ENCODE results near the gene CD83.
"Not testable (repeated sequence)": the region's sequence is repeated elsewhere in the genome, so short reads cannot be mapped to it uniquely, and the experiment has no call there.

Gene CD83, protein sequence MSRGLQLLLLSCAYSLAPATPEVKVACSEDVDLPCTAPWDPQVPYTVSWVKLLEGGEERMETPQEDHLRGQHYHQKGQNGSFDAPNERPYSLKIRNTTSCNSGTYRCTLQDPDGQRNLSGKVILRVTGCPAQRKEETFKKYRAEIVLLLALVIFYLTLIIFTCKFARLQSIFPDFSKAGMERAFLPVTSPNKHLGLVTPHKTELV

DNA sequence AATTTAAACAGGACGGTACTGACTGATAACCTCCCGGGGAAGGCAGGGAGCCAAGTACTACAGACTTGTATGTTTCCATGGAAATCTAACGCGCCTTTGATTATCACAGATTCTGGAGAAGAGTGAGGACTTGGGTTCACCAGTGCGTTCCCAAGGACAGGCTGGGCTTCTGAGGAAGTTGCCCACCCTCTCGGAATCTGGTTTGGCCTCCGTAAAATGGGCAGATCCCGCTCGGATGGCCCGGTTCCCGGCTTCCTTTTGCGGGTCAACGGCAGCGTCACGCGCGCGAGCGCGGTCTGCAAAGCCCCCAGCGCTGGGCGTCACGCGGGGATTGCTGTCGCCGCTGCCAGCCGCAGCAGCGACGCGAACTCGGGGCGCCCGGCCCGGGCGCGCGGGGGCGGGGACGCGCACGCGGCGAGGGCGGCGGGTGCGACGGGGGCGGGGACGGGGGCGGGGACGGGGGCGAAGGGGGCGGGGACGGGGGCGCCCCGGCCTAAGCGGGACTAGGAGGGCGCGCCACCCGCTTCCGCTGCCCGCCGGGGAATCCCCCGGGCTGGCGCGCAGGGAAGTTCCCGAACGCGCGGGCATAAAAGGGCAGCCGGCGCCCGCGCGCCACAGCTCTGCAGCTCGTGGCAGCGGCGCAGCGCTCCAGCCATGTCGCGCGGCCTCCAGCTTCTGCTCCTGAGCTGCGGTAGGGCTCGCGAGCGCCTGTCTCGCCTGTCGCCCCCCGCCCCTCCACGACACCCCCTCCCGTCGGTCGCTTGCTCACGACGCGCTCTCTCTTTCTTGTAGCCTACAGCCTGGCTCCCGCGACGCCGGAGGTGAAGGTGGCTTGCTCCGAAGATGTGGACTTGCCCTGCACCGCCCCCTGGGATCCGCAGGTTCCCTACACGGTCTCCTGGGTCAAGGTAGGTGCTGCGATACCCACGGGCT is at the start of gene CD83:
TSS of gene CD83 (plus strand) at position 615 of the 933 bp plus-strand sequence. CDS start at position 655, 40 bp downstream.
- TF ChIP-seq, protein P1, sequence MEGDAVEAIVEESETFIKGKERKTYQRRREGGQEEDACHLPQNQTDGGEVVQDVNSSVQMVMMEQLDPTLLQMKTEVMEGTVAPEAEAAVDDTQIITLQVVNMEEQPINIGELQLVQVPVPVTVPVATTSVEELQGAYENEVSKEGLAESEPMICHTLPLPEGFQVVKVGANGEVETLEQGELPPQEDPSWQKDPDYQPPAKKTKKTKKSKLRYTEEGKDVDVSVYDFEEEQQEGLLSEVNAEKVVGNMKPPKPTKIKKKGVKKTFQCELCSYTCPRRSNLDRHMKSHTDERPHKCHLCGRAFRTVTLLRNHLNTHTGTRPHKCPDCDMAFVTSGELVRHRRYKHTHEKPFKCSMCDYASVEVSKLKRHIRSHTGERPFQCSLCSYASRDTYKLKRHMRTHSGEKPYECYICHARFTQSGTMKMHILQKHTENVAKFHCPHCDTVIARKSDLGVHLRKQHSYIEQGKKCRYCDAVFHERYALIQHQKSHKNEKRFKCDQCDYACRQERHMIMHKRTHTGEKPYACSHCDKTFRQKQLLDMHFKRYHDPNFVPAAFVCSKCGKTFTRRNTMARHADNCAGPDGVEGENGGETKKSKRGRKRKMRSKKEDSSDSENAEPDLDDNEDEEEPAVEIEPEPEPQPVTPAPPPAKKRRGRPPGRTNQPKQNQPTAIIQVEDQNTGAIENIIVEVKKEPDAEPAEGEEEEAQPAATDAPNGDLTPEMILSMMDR (IDR thresholded peaks at IDR 0.05; ENCODE audit: insufficient read depth, missing control alignments): no peak
- FAIRE-seq: no peak
- DNase-seq (ENCODE audit: insufficient read length, low spot score): peak; percentile 70

DNA sequence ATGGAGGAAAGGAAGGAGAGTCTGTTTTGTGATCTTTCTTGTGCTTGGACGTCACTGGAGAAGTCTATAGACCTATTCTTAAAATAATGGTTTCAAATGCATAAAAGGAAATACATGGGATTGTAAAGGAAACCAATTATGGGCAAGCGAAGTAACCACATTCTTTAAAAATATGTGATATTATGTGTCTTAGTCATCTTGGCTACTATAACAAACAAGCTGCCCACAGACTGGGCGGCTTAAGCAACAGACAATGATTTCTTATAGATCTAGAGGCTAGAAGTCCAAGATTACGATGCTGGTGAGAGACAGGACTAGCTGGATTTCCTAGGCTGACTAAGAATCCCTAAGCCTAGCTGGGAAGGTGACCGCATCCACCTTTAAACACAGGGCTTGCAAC is 49.4 kb upstream of the CD83 start:
- TF ChIP-seq, protein P1 (IDR thresholded peaks at IDR 0.05; ENCODE audit: insufficient read depth, missing control alignments): no peak
- FAIRE-seq: no peak
- no peak for DNase-seq (ENCODE audit: insufficient read length, low spot score)

DNA sequence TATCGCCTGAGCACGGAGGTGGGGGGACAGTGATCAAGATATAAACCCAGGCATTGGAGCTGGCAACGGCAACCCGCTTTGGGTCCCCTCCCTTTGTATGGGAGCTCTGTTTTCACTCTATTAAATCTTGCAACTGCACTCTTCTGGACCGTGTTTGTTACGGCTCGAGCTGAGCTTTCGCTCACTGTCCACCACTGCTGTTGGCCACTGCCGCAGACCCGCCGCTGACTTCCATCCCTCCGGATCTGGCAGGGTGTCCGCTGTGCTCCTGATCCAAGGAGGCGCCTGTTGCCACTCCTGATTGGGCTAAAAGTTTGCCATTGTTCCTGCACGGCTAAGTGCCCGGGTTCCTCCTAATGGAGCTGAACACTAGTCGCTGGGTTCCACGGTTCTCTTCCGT is 48.9 kb upstream of the CD83 start:
- FAIRE-seq (no peak), DNase-seq (ENCODE audit: insufficient read length, low spot score) (no peak)
- TF ChIP-seq, protein P1 (IDR thresholded peaks at IDR 0.05; ENCODE audit: insufficient read depth, missing control alignments): no peak

DNA sequence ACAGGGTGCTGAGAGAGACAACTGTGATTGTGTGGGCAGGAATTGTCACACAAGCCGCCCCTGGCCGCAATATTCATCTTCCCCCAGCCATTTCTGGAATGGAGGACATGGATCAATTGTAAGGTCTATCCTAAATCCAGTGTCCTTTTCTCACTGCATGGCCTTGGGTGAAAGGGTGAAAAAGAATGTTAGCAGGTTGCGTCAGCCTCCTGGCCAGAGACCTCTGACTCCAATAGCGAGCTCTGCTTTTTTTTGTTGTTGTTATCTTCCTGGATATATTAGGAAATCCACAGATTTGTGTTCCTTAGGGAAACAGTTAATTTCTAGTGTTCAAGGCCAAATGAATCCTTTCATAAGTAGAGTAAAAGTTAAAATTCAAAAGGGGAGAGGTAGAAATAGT is 47.1 kb upstream of the CD83 start:
- FAIRE-seq (no peak), DNase-seq (ENCODE audit: insufficient read length, low spot score) (no peak)
- TF ChIP-seq, protein P1 (IDR thresholded peaks at IDR 0.05; ENCODE audit: insufficient read depth, missing control alignments): no peak

DNA sequence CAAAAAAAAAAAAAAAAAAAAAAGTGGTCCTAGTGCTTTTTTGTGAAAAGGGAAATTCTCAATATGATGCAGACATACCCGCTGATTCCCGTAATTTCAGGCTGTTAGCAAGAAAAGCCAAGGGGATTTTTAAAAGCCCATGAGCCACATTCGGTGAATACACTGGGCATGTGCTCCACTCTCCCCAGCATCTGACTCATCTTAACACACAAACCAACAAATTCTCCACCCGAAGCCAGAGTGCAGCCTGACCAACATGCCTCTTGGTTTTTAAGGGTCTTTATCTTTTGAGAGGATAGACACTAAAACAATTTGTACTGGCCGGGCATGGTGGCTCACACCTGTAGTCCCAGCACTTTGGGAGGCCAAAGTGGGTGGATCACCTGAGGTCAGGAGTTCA is 45.5 kb upstream of the CD83 start:
- TF ChIP-seq, protein P1 (IDR thresholded peaks at IDR 0.05; ENCODE audit: insufficient read depth, missing control alignments): no peak
- DNase-seq (ENCODE audit: insufficient read length, low spot score) (no peak), FAIRE-seq (no peak)

DNA sequence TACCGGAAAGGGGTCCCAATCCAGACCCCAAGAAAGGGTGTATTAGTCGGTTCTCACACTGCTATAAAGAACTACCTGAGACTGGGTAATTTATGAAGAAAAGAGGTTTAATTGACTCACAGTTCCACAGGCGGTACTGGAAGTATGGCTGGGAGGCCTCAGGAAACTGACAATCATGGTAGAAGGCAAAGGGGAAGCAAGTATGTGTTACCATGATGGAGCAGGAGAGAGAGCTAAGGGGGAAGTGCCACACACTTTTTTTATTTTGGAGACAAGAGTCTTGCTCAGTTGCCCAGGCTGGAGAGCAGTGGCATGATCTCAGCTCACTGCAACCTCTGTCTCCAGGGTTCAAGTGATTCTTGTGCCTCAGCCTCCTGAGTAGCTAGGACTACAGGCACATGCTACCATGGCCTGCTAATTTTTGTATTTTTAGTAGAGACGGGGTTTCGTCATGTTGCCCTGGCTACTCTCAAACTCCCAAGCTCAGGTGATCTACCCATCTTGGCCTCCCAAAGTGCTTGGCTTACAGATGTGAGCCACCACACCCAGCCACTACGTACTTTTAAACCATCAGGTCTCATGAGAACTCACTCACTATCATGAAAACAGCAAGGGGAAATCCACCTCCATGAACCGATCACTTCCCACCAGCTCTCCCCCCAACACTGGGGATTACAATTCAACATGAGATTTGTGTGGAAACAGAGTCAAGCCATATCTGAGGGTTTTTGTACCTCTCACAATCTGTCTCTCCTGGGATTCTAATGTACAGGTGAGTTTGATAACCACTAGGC is 43.8 kb upstream of the CD83 start:
- not testable (repeated sequence) for DNase-seq (ENCODE audit: insufficient read length, low spot score); FAIRE-seq

DNA sequence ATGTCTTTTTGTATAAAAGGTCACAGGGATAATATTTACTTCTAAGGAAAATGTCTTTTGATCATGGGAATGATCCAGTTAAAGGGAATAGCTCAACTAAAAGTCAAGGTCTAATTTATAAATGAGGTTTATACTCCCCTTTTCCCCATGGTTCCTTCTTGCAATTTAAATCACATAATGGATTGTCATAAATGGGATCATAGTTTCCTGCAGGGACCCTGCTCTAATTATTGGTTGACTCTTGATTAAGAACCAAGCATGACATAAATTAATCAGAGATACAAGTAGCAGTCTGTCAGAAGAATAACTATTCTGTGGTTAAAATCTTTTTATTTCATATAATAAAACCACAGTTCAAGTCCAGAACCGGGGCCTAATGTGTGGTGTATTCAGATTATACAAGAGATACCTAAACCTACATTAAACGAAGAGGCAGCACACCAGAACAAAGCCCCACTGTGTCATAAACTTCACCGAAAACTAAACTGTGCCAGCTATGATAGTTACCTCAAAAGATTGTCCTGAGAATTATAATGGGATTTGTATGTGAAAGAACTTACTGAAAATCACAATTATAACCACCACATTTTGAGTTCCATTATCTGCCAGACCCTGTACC is 43.0 kb upstream of the CD83 start:
- no peak for DNase-seq (ENCODE audit: insufficient read length, low spot score)
- TF ChIP-seq, protein P1 (IDR thresholded peaks at IDR 0.05; ENCODE audit: insufficient read depth, missing control alignments): no peak
- no peak for FAIRE-seq

Measured in D721Med (cell line).